Lung (tissue), 12 donors: ENCODE data around the gene BEST2. TPM values are rescaled to one million over a fixed set of nuclear protein-coding genes. Genes with fewer than 3 reads are reported as not detected.

ENCODE experiments used
- ATAC-seq: fragments of 200-7000 bp; cut with Tn5 transposase; one replicate; pipeline ENCODE4 v1.9.1; 2020; ENCODE audit warnings: moderate number of reproducible peaks; ENCODE audit not compliant: insufficient read depth, low FRiP score
- DNase-seq, 3 donors: peaks; one replicate each; pipeline ENCODE4 v3.0.0-alpha.2; 2013 to 2017
- H3K27ac ChIP-seq, 2 donors: one replicate each; pipeline ENCODE4 v1.5.1; 2013; ENCODE audit warnings: mild to moderate bottlenecking in 2 of 2, moderate library complexity in 2 of 2, control low read depth in 1 of 2, inconsistent platforms in 1 of 2, low read depth in 1 of 2, low read length in 1 of 2
- H3K27me3 ChIP-seq, 3 donors: one replicate each; pipeline ENCODE4 v1.5.1; 2013; ENCODE audit warnings: low read length in 2 of 3; ENCODE audit not compliant: control insufficient read depth in 3 of 3, insufficient read depth in 3 of 3
- H3K36me3 ChIP-seq, 4 donors: one replicate each; pipeline ENCODE4 v1.5.1; 2013; ENCODE audit warnings: low read length in 4 of 4, mild to moderate bottlenecking in 1 of 4, moderate library complexity in 1 of 4; ENCODE audit not compliant: control insufficient read depth in 4 of 4, insufficient read depth in 4 of 4
- H3K4me1 ChIP-seq, 5 donors: one replicate each; pipeline ENCODE4 v1.5.1; 2013; ENCODE audit warnings: low read length in 5 of 5, mild to moderate bottlenecking in 2 of 5, moderate library complexity in 1 of 5; ENCODE audit not compliant: control insufficient read depth in 5 of 5, insufficient read depth in 5 of 5
- H3K4me3 ChIP-seq: one replicate; pipeline ENCODE4 v1.5.1; 2013; ENCODE audit warnings: mild to moderate bottlenecking, control low read depth, moderate library complexity
- H3K9ac ChIP-seq, 2 donors: one replicate each; pipeline ENCODE4 v1.5.1; 2013; ENCODE audit warnings: low read length in 2 of 2, control low read depth in 1 of 2; ENCODE audit not compliant: insufficient read depth in 1 of 2
- H3K9me3 ChIP-seq, 4 donors: one replicate each; pipeline ENCODE4 v1.5.1; 2013; ENCODE audit warnings: low read length in 3 of 4, mild to moderate bottlenecking in 1 of 4, moderate library complexity in 1 of 4; ENCODE audit not compliant: control insufficient read depth in 4 of 4, insufficient read depth in 3 of 4
- CTCF ChIP-seq: IDR thresholded peaks from 2 replicates; pipeline ENCODE4 v1.5.1; 2012; ENCODE audit warnings: mild to moderate bottlenecking; ENCODE audit errors: control extremely low read depth, extremely low read depth
- WGBS, 2 donors: extraction: QIAGEN DNeasy Blood & Tissue Kit; methylation state at CpG; one replicate each; pipeline ENCODE4 v1.1.7; 2013; 5-methylcytosine and 5-hydroxymethylcytosine counted together
- polyA plus RNA-seq, 2 donors: library from polyadenylated mRNA; stranded (reverse); fragments of 200-250 nt; gene quantifications; one replicate each; pipeline ENCODE4 v1.2.1, GENCODE V29; 2013
- total RNA-seq, 2 donors: library from RNA; depleted of rRNA in 1 of 2; stranded (reverse); fragments of >200 nt in 1 of 2; gene quantifications; one replicate each; pipeline ENCODE4 v1.2.1, GENCODE V29; 2014 to 2021
- donor health status: control.
- donor health status: control.
- donor health status: Bipolar disorder and iron deficiency.
- donor health status: healthy.
- donor health status: DM: yes; HTN: yes; CAD: no.

Gene BEST2
- total and polyA plus RNA-seq, 4 donors, result 0.02 TPM; not detected in 3

- no peak for TF ChIP-seq CTCF
- WGBS, 2 donors, result 87 to 94% methylated on average over 19 of the region's 19 CpGs
These were observed 4.7 kb downstream of the BEST2 start for GRCh38 chr19:12756150-12756883.

GRCh38 chr19:12757544-12758274, 6.1 kb downstream of the BEST2 start:
- H3K9ac ChIP-seq, result no peak overlapping the region
- no peaks in the 10 kb centered on the region for H3K9me3 ChIP-seq
- peaks cover 0 to 7% (median 0%) of the 10 kb centered on the region in 5 donors for H3K4me1 ChIP-seq
- H3K27me3 ChIP-seq, result no peaks in the 10 kb centered on the region
- no peak overlapping the region for H3K27ac ChIP-seq
- peak overlapping the region; percentile 13 for H3K4me3 ChIP-seq
- peak; percentile 70 to 83 (median 79) for DNase-seq
- H3K36me3 ChIP-seq, result peaks cover 0 to 4% (median 0%) of the 10 kb centered on the region in 4 donors
- ATAC-seq, result peak; percentile 82
- TF ChIP-seq CTCF, result peak; percentile 71
- WGBS, 2 donors, result 8 to 9% methylated on average over 59 to 60 of the region's 60 CpGs

More at GRCh38 chr19:12756150-12756883, 4.7 kb downstream of the BEST2 start:
- ATAC-seq, result no peak
- Histone ChIP-seq H3K27ac (no peak overlapping the region), H3K9me3 (no peaks in the 10 kb centered on the region), H3K4me1 (peaks cover 0 to 7% (median 0%) of the 10 kb centered on the region in 5 donors), H3K9ac (no peak overlapping the region), H3K36me3 (no peaks in the 10 kb centered on the region), H3K4me3 (no peak overlapping the region), H3K27me3 (no peaks in the 10 kb centered on the region)
- DNase-seq, result no peak

GRCh38 chr19:12759686-12760085, 8.1 kb downstream of the BEST2 start:
- WGBS, 2 donors, result 94 to 95% methylated on average over 6 of the region's 6 CpGs

More at GRCh38 chr19:12759686-12760085, 8.1 kb downstream of the BEST2 start:
- Histone ChIP-seq H3K27me3 (no peaks in the 10 kb centered on the region), H3K9ac (no peak overlapping the region), H3K36me3 (peaks cover 0 to 16% (median 8%) of the 10 kb centered on the region in 4 donors), H3K9me3 (no peaks in the 10 kb centered on the region), H3K4me1 (peaks cover 0 to 7% (median 0%) of the 10 kb centered on the region in 5 donors), H3K27ac (no peak overlapping the region), H3K4me3 (no peak overlapping the region)
- ATAC-seq (no peak), DNase-seq (no peak)
- TF ChIP-seq CTCF, result no peak
